ENCODE results near the gene EMILIN3. TPM values are rescaled to one million over a fixed set of nuclear protein-coding genes. Genes with fewer than 3 reads are reported as not detected.

EMILIN3 gene
- total and polyA plus RNA-seq, 2 donors (not counting 3 experiments of a cell fraction or from before 2014, with no cell fraction given) = 0.15 TPM; not detected in 1

DNA sequence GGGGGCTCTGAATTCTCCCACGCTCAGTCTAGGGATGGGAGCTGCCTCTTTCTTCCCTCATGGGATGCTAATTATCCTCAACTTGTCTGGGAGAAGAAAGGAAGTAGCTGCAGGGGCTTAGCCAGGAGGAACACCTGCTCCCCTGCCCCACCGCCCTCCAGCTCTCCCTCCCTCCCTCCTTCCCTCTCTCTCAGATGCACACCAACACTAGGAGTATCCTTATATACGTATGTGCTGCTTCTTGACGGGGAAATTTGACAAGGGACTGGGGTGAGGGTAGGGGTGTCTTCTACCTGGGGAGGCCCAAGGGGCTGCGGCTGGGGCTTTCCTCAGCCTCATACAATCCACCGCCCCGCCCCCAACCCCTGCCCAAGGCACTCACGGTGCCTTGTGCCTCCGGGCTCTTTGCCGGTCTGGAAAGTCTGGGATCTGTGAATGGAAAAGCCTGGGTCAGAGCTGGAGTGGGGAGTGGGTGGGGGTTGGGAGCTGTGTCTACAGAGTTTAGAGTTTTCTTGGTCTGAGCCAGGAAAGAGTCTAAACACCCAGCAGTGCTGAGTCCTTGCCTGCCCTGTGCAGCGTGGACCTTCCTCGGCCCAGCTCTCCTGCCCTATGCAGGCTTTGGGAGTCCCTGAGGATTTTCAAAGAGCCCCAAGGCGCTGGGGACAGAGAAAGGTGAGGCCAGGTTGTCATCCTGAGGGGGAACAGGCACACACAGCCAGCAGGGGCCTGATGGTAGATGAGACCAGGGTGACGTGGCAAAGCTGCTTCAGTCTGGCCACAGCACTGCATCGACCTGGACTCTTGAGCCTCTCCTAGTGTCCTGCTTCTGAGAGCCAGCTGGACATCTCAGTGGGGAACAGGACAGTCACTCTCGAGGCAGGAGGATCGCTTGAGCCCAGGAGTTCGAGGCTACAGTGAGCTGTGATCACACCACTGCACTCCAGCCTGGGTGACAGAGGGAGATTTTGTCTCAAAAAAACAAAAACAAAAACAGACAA is 29.3 kb upstream of the EMILIN3 start:
- no peak overlapping the region for H3K27ac ChIP-seq (ENCODE audit: insufficient read depth, low read depth, low read length)
- no peak overlapping the region for H3K9ac ChIP-seq (replicated peaks; ENCODE audit: extremely low read depth, insufficient read depth, low read length)
- no peaks in the 10 kb centered on the region for H3K4me1 ChIP-seq (ENCODE audit: control insufficient read depth, extremely low read depth, insufficient read depth, low read length)
- FAIRE-seq (no peak), DNase-seq (ENCODE audit: low read depth, low spot score) (no peak)
- no peaks in the 10 kb centered on the region for H3K36me3 ChIP-seq (ENCODE audit: control insufficient read depth in 2 of 2, extremely low read depth in 1 of 2, insufficient read depth in 2 of 2, low read length in 2 of 2)
- CTCF ChIA-PET = interaction anchor here (1.3 kb wide), 1 partner anchor 45 kb away, joined by 3 read pairs; no protein-coding TSS in a partner anchor
- POLR2A ChIA-PET = no interaction called here
- BruUV-seq (replicated peaks) = no TSS peak
- dilution Hi-C loops (cut with MboI; ENCODE audit: extremely low pct_ligation_motif_present, low sequenced_read_pairs) = no loop called here
- H3K79me2 ChIP-seq (ENCODE audit: control insufficient read depth, insufficient read depth, low read length) = no peaks in the 10 kb centered on the region
- no peak overlapping the region for H2AFZ ChIP-seq (ENCODE audit: low read depth, low read length)
- TF ChIP-seq FOS (IDR thresholded peaks at IDR 0.05; ENCODE audit: borderline replicate concordance, insufficient read depth, low read length) (no peak), JUN (IDR thresholded peaks at IDR 0.05; ENCODE audit: borderline replicate concordance, insufficient read depth, insufficient read length, low read depth) (no peak), GATA2 (IDR thresholded peaks at IDR 0.05; ENCODE audit: insufficient read depth, insufficient read length, low read depth, low read length) (no peak), MYC (IDR thresholded peaks at IDR 0.05; ENCODE audit: low read depth, low read length) (no peak), POLR2AphosphoS5 (IDR thresholded peaks at IDR 0.05; ENCODE audit: insufficient read depth, low read depth, low read length) (no peak), EZH2 (IDR thresholded peaks at IDR 0.05; ENCODE audit: borderline replicate concordance, low read depth, low read length, severe bottlenecking) (no peak)
- TF ChIP-seq, protein P1, sequence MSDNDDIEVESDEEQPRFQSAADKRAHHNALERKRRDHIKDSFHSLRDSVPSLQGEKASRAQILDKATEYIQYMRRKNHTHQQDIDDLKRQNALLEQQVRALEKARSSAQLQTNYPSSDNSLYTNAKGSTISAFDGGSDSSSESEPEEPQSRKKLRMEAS (IDR thresholded peaks at IDR 0.05; ENCODE audit: insufficient read depth, insufficient read length) = no peak
- TF ChIP-seq, protein P2, sequence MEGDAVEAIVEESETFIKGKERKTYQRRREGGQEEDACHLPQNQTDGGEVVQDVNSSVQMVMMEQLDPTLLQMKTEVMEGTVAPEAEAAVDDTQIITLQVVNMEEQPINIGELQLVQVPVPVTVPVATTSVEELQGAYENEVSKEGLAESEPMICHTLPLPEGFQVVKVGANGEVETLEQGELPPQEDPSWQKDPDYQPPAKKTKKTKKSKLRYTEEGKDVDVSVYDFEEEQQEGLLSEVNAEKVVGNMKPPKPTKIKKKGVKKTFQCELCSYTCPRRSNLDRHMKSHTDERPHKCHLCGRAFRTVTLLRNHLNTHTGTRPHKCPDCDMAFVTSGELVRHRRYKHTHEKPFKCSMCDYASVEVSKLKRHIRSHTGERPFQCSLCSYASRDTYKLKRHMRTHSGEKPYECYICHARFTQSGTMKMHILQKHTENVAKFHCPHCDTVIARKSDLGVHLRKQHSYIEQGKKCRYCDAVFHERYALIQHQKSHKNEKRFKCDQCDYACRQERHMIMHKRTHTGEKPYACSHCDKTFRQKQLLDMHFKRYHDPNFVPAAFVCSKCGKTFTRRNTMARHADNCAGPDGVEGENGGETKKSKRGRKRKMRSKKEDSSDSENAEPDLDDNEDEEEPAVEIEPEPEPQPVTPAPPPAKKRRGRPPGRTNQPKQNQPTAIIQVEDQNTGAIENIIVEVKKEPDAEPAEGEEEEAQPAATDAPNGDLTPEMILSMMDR (IDR thresholded peaks at IDR 0.05; ENCODE audit: extremely low read depth in 1 of 2, insufficient read depth in 1 of 2, low read depth in 1 of 2, low read length in 2 of 2) = no peak
- H4K20me1 ChIP-seq (replicated peaks; ENCODE audit: control insufficient read depth, extremely low read depth, insufficient read depth, low read length) = no peaks in the 10 kb centered on the region
- no peaks in the 10 kb centered on the region for H3K9me3 ChIP-seq (replicated peaks; ENCODE audit: control insufficient read depth, insufficient read depth, low read length)
- intact Hi-C loops (cut with micrococcal nuclease) = no loop called here
- no peaks in the 10 kb centered on the region for H3K27me3 ChIP-seq (ENCODE audit: control insufficient read depth in 2 of 2, insufficient read depth in 2 of 2, low read length in 2 of 2)
- no peak overlapping the region for H3K4me3 ChIP-seq (replicated peaks in 1 of 3; ENCODE audit: insufficient read depth in 1 of 3, low read depth in 1 of 3, low read length in 3 of 3)
- H3K9me1 ChIP-seq (replicated peaks; ENCODE audit: control insufficient read depth, extremely low read depth, insufficient read depth, low read length) = no peaks in the 10 kb centered on the region
- H3K4me2 ChIP-seq (ENCODE audit: insufficient read depth, low read length) = no peak overlapping the region
